ENCODE data around the gene CPPED1. TPM values are rescaled to one million over a fixed set of nuclear protein-coding genes. Genes with fewer than 3 reads are reported as not detected.

The CPPED1 gene
- polyA plus RNA-seq, 2 donors, result 22.3 to 27.8 TPM

DNA sequence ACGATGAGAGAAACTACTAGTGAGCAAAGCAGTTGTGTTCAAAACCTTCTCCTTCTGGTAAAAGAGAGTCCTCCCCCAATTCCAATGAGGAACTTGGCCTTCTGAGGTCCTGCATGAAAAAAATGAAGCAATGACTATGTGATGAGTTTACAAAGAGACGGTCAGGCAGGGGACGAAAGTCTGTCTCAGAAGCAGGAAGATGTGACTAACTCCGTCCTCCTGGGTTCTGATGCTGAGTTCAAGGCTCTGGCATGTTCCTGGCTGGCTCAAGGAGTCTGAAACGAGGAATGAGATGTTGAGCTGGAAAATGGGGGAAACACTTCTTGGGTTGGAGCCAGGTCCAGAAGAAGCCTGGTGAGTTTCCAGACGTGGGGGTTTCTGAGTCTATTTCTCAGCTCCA is 129.6 kb downstream of the CPPED1 start:
- no peaks in the 10 kb centered on the region for H3K27me3 ChIP-seq (ENCODE audit: control insufficient read depth in 1 of 2, insufficient read depth in 2 of 2, low read length in 2 of 2)
- peaks cover 0 to 5% of the 10 kb centered on the region in 2 donors for H3K36me3 ChIP-seq (ENCODE audit: control insufficient read depth in 2 of 2, insufficient read depth in 2 of 2, low read length in 1 of 2)
- H3K9me3 ChIP-seq (ENCODE audit: control insufficient read depth in 2 of 2, insufficient read depth in 1 of 2, low read depth in 1 of 2, low read length in 1 of 2), result no peaks in the 10 kb centered on the region
- no peak overlapping the region for H3K4me3 ChIP-seq (ENCODE audit: low read depth in 1 of 2, low read length in 2 of 2)
- H3K4me1 ChIP-seq (ENCODE audit: control insufficient read depth in 2 of 2, insufficient read depth in 2 of 2, low read length in 1 of 2), result no peaks in the 10 kb centered on the region
- WGBS, 2 donors, result 81 to 82% methylated on average over 6 of the region's 6 CpGs
- H3K27ac ChIP-seq (ENCODE audit: low read depth in 2 of 2, low read length in 1 of 2), result no peak overlapping the region

DNA sequence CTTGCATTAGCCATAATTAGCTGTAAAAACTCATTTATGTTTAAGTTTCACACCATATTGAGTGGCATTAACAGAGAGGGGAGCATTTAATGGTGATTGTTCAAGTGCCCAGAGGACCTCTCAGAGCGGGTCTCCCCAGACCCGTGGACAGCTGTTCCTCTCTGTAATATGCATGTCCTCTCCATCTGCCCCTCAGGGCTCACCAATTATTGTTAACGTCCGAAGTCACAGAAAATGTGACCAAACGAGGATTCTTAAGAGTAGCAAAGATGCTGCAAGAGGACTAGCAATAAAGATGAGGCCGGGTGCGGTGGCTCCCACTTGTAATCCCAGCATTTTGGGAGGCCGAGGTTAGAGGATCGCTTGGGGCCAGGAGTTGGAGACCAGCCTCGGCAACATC is 130.2 kb downstream of the CPPED1 start:
- no peaks in the 10 kb centered on the region for H3K27me3 ChIP-seq (ENCODE audit: control insufficient read depth in 1 of 2, insufficient read depth in 2 of 2, low read length in 2 of 2)
- no peak overlapping the region for H3K4me3 ChIP-seq (ENCODE audit: low read depth in 1 of 2, low read length in 2 of 2)
- WGBS, 2 donors, result 85 to 86% methylated on average over 10 of the region's 10 CpGs
- no peak overlapping the region for H3K27ac ChIP-seq (ENCODE audit: low read depth in 2 of 2, low read length in 1 of 2)
- H3K4me1 ChIP-seq (ENCODE audit: control insufficient read depth in 2 of 2, insufficient read depth in 2 of 2, low read length in 1 of 2), result no peaks in the 10 kb centered on the region
- no peaks in the 10 kb centered on the region for H3K9me3 ChIP-seq (ENCODE audit: control insufficient read depth in 2 of 2, insufficient read depth in 1 of 2, low read depth in 1 of 2, low read length in 1 of 2)
- H3K36me3 ChIP-seq (ENCODE audit: control insufficient read depth in 2 of 2, insufficient read depth in 2 of 2, low read length in 1 of 2), result peaks cover 0 to 5% of the 10 kb centered on the region in 2 donors

DNA sequence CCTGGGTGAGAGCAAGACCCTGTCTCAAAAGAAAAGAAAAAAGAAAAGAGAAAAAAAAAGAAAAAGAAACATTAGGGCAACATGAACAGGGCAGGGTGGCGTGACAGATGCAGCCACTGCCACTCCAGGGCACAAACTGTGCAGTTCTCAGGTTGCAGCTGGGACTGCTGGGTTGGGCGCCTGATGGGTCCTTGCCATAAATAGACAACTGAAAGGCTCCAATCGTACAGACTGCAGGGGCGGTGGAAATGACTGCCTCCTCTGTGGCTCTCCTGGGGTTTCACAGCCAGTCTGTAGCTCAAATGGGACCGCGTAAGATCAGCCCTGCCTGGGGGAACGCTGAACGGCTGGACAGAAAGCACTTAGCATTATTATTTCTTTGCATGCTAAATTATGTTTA is 130.7 kb downstream of the CPPED1 start:
- H3K4me1 ChIP-seq (ENCODE audit: control insufficient read depth in 2 of 2, insufficient read depth in 2 of 2, low read length in 1 of 2), result no peaks in the 10 kb centered on the region
- no peaks in the 10 kb centered on the region for H3K27me3 ChIP-seq (ENCODE audit: control insufficient read depth in 1 of 2, insufficient read depth in 2 of 2, low read length in 2 of 2)
- peaks cover 0 to 5% of the 10 kb centered on the region in 2 donors for H3K36me3 ChIP-seq (ENCODE audit: control insufficient read depth in 2 of 2, insufficient read depth in 2 of 2, low read length in 1 of 2)
- 94% methylated on average over 8 of the region's 8 CpGs for WGBS, 2 donors
- no peak overlapping the region for H3K27ac ChIP-seq (ENCODE audit: low read depth in 2 of 2, low read length in 1 of 2)
- H3K4me3 ChIP-seq (ENCODE audit: low read depth in 1 of 2, low read length in 2 of 2), result no peak overlapping the region
- H3K9me3 ChIP-seq (ENCODE audit: control insufficient read depth in 2 of 2, insufficient read depth in 1 of 2, low read depth in 1 of 2, low read length in 1 of 2), result no peaks in the 10 kb centered on the region

DNA sequence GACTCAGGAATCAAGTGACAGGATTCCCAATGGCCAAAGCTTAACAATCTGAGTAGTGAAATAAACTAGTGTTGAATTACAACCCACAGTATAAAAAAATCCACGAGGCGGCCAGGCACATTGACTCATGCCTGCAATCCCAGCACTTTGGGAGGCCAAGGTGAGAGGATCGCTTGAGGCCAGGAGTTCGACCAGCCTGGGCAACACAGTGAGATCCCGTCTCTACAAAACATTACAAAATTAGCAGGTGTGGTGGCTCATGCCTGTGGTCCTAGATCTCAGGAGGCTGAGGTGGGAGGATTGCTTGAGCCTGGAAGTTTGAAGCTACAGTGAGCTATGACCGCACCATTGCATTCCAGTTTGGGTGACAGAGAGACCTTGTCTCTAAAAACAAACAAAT is 133.8 kb downstream of the CPPED1 start:
- H3K4me3 ChIP-seq (ENCODE audit: low read depth in 1 of 2, low read length in 2 of 2), result no peak overlapping the region
- no peak overlapping the region for H3K27ac ChIP-seq (ENCODE audit: low read depth in 2 of 2, low read length in 1 of 2)
- no peaks in the 10 kb centered on the region for H3K27me3 ChIP-seq (ENCODE audit: control insufficient read depth in 1 of 2, insufficient read depth in 2 of 2, low read length in 2 of 2)
- WGBS, 2 donors, result 95 to 97% methylated on average over 6 of the region's 6 CpGs
- H3K36me3 ChIP-seq (ENCODE audit: control insufficient read depth in 2 of 2, insufficient read depth in 2 of 2, low read length in 1 of 2), result peaks cover 0 to 6% of the 10 kb centered on the region in 2 donors
- H3K9me3 ChIP-seq (ENCODE audit: control insufficient read depth in 2 of 2, insufficient read depth in 1 of 2, low read depth in 1 of 2, low read length in 1 of 2), result no peaks in the 10 kb centered on the region
- no peaks in the 10 kb centered on the region for H3K4me1 ChIP-seq (ENCODE audit: control insufficient read depth in 2 of 2, insufficient read depth in 2 of 2, low read length in 1 of 2)

DNA sequence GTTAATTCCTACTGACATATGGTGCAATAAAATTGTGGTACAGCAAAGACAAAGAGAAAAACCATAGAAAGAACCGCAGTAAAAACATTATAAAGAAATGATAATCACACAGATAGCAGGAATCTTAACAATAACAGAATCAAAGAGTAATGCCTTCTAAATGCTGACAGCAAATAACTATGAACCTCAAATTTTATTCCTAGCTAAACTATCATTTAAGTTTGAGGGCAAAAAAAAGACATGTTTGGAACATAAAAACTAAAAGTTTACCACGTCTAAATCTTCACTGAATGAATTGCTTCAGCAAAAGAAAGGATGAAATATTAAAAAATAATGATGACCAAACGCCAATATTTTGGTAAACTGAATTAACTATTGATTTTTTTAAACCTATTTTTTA is 135.8 kb downstream of the CPPED1 start:
- 64 to 74% methylated on average over 3 of the region's 3 CpGs for WGBS, 2 donors
- Histone ChIP-seq H3K27ac (ENCODE audit: low read depth in 2 of 2, low read length in 1 of 2) (no peak overlapping the region), H3K36me3 (ENCODE audit: control insufficient read depth in 2 of 2, insufficient read depth in 2 of 2, low read length in 1 of 2) (peaks cover 0 to 11% of the 10 kb centered on the region in 2 donors), H3K9me3 (ENCODE audit: control insufficient read depth in 2 of 2, insufficient read depth in 1 of 2, low read depth in 1 of 2, low read length in 1 of 2) (no peaks in the 10 kb centered on the region), H3K4me3 (ENCODE audit: low read depth in 1 of 2, low read length in 2 of 2) (no peak overlapping the region), H3K4me1 (ENCODE audit: control insufficient read depth in 2 of 2, insufficient read depth in 2 of 2, low read length in 1 of 2) (no peaks in the 10 kb centered on the region), H3K27me3 (ENCODE audit: control insufficient read depth in 1 of 2, insufficient read depth in 2 of 2, low read length in 2 of 2) (no peaks in the 10 kb centered on the region)

- H3K4me1 ChIP-seq (ENCODE audit: control insufficient read depth in 2 of 2, insufficient read depth in 2 of 2, low read length in 1 of 2), result no peaks in the 10 kb centered on the region
- no peaks in the 10 kb centered on the region for H3K9me3 ChIP-seq (ENCODE audit: control insufficient read depth in 2 of 2, insufficient read depth in 1 of 2, low read depth in 1 of 2, low read length in 1 of 2)
- H3K27me3 ChIP-seq (ENCODE audit: control insufficient read depth in 1 of 2, insufficient read depth in 2 of 2, low read length in 2 of 2), result no peaks in the 10 kb centered on the region
- H3K36me3 ChIP-seq (ENCODE audit: control insufficient read depth in 2 of 2, insufficient read depth in 2 of 2, low read length in 1 of 2), result peaks cover 0 to 9% of the 10 kb centered on the region in 2 donors
- no peak overlapping the region for H3K27ac ChIP-seq (ENCODE audit: low read depth in 2 of 2, low read length in 1 of 2)
- H3K4me3 ChIP-seq (ENCODE audit: low read depth in 1 of 2, low read length in 2 of 2), result no peak overlapping the region
- 95 to 97% methylated on average over 9 of the region's 9 CpGs for WGBS, 2 donors
Observed at GRCh38 chr16:12664164-12664733, 139.4 kb downstream of the CPPED1 start.

DNA sequence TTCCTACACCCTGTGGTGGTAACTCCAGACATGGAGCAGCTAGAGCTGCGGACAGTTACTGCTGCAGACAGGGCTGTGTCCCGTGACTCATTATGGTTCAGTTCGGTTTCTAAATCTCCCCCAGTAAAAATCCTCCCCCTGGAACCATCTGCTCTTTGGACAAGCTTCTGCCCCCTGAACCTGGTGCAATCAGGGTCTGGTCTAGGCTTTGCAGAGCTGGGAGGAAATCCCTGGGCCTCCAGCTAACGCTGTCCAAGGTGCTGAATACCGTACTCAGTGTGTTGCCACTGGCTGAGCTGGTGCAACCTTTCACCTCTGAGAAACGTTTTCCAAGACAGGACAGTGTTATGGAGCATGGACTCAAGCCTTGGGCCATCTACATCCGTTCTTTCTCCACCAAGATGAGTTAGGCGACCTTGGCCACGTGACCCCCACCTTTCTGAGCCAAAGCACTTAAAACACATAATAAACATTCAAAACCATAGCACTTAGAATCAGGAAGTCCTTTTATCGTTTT is 142.0 kb downstream of the CPPED1 start:
- 55 to 59% methylated on average over 10 of the region's 10 CpGs for WGBS, 2 donors
- Histone ChIP-seq H3K27ac (ENCODE audit: low read depth in 2 of 2, low read length in 1 of 2) (no peak overlapping the region), H3K27me3 (ENCODE audit: control insufficient read depth in 1 of 2, insufficient read depth in 2 of 2, low read length in 2 of 2) (no peaks in the 10 kb centered on the region), H3K4me1 (ENCODE audit: control insufficient read depth in 2 of 2, insufficient read depth in 2 of 2, low read length in 1 of 2) (no peaks in the 10 kb centered on the region), H3K36me3 (ENCODE audit: control insufficient read depth in 2 of 2, insufficient read depth in 2 of 2, low read length in 1 of 2) (peaks cover 0 to 9% of the 10 kb centered on the region in 2 donors), H3K9me3 (ENCODE audit: control insufficient read depth in 2 of 2, insufficient read depth in 1 of 2, low read depth in 1 of 2, low read length in 1 of 2) (peaks cover 0 to 4% of the 10 kb centered on the region in 2 donors), H3K4me3 (ENCODE audit: low read depth in 1 of 2, low read length in 2 of 2) (no peak overlapping the region)

GRCh38 chr16:12659871-12660270 is 143.8 kb downstream of the CPPED1 start:
- no peak overlapping the region for H3K27ac ChIP-seq (ENCODE audit: low read depth in 2 of 2, low read length in 1 of 2)
- H3K27me3 ChIP-seq (ENCODE audit: control insufficient read depth in 1 of 2, insufficient read depth in 2 of 2, low read length in 2 of 2), result no peaks in the 10 kb centered on the region
- no peaks in the 10 kb centered on the region for H3K4me1 ChIP-seq (ENCODE audit: control insufficient read depth in 2 of 2, insufficient read depth in 2 of 2, low read length in 1 of 2)
- no peak overlapping the region for H3K4me3 ChIP-seq (ENCODE audit: low read depth in 1 of 2, low read length in 2 of 2)
- 76 to 87% methylated on average over 3 of the region's 3 CpGs for WGBS, 2 donors
- H3K36me3 ChIP-seq (ENCODE audit: control insufficient read depth in 2 of 2, insufficient read depth in 2 of 2, low read length in 1 of 2), result peaks cover 0 to 8% of the 10 kb centered on the region in 2 donors
- peaks cover 0 to 4% of the 10 kb centered on the region in 2 donors for H3K9me3 ChIP-seq (ENCODE audit: control insufficient read depth in 2 of 2, insufficient read depth in 1 of 2, low read depth in 1 of 2, low read length in 1 of 2)

- H3K4me1 ChIP-seq (ENCODE audit: control insufficient read depth in 2 of 2, insufficient read depth in 2 of 2, low read length in 1 of 2), result no peaks in the 10 kb centered on the region
- H3K27ac ChIP-seq (ENCODE audit: low read depth in 2 of 2, low read length in 1 of 2), result no peak overlapping the region
- 93 to 95% methylated on average over 5 of the region's 5 CpGs for WGBS, 2 donors
- no peaks in the 10 kb centered on the region for H3K27me3 ChIP-seq (ENCODE audit: control insufficient read depth in 1 of 2, insufficient read depth in 2 of 2, low read length in 2 of 2)
- H3K4me3 ChIP-seq (ENCODE audit: low read depth in 1 of 2, low read length in 2 of 2), result no peak overlapping the region
- no peaks in the 10 kb centered on the region for H3K36me3 ChIP-seq (ENCODE audit: control insufficient read depth in 2 of 2, insufficient read depth in 2 of 2, low read length in 1 of 2)
- H3K9me3 ChIP-seq (ENCODE audit: control insufficient read depth in 2 of 2, insufficient read depth in 1 of 2, low read depth in 1 of 2, low read length in 1 of 2), result peaks cover 0 to 4% of the 10 kb centered on the region in 2 donors
Observed at GRCh38 chr16:12658506-12658905, 145.2 kb downstream of the CPPED1 start.

DNA sequence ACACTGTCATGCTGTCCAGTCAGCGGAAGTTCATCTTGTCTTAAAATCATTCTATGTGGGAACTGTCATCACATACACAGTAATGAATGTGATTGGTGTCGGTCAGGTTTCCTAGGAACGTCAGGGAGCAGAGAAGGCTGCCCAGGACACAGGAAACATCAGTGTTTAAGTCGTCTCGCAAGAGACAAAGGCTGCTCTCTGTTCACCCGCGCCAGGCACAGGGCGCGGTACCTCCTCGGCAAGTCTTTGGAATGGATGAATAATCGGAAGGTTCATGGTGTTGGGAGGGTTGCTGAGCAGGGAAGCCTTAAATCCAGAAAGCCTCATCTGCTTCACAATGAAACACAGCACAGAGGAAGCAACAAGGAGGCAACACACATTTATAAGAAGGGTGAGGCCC is 148.2 kb downstream of the CPPED1 start:
- WGBS, 2 donors, result 74 to 79% methylated on average over 11 of the region's 11 CpGs
- Histone ChIP-seq H3K27me3 (ENCODE audit: control insufficient read depth in 1 of 2, insufficient read depth in 2 of 2, low read length in 2 of 2) (no peaks in the 10 kb centered on the region), H3K27ac (ENCODE audit: low read depth in 2 of 2, low read length in 1 of 2) (no peak overlapping the region), H3K9me3 (ENCODE audit: control insufficient read depth in 2 of 2, insufficient read depth in 1 of 2, low read depth in 1 of 2, low read length in 1 of 2) (peaks cover 0 to 4% of the 10 kb centered on the region in 2 donors), H3K4me3 (ENCODE audit: low read depth in 1 of 2, low read length in 2 of 2) (no peak overlapping the region), H3K36me3 (ENCODE audit: control insufficient read depth in 2 of 2, insufficient read depth in 2 of 2, low read length in 1 of 2) (no peaks in the 10 kb centered on the region), H3K4me1 (ENCODE audit: control insufficient read depth in 2 of 2, insufficient read depth in 2 of 2, low read length in 1 of 2) (no peaks in the 10 kb centered on the region)

Data from esophagus (tissue), 2 donors.